C4-2B (cell line): ENCODE data around the gene SLC3A2.

ENCODE experiments used
- ZFX ChIP-seq: fragments of 450-650 bp; IDR thresholded peaks from 2 replicates; pipeline ENCODE4 v1.6.1; 2017
- TF ChIP-seq, protein P1 (sequence below): fragments of 450-650 bp; conservative IDR thresholded peaks from 2 replicates; pipeline ENCODE4 v1.5.1; 2017; ENCODE audit warnings: mild to moderate bottlenecking

- TF ChIP-seq, protein P1, sequence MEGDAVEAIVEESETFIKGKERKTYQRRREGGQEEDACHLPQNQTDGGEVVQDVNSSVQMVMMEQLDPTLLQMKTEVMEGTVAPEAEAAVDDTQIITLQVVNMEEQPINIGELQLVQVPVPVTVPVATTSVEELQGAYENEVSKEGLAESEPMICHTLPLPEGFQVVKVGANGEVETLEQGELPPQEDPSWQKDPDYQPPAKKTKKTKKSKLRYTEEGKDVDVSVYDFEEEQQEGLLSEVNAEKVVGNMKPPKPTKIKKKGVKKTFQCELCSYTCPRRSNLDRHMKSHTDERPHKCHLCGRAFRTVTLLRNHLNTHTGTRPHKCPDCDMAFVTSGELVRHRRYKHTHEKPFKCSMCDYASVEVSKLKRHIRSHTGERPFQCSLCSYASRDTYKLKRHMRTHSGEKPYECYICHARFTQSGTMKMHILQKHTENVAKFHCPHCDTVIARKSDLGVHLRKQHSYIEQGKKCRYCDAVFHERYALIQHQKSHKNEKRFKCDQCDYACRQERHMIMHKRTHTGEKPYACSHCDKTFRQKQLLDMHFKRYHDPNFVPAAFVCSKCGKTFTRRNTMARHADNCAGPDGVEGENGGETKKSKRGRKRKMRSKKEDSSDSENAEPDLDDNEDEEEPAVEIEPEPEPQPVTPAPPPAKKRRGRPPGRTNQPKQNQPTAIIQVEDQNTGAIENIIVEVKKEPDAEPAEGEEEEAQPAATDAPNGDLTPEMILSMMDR = no peak
- TF ChIP-seq ZFX = no peak
Observed at GRCh38 chr11:62835336-62835735, 45.4 kb upstream of the SLC3A2 start.
